ENCODE measurements around the gene CERKL. TPM values are rescaled to one million over a fixed set of nuclear protein-coding genes. Genes with fewer than 3 reads are reported as not detected.
A peak's percentile ranks its signal among the peaks of the same experiment; 100 is the strongest.

Gene CERKL
- total RNA-seq, 1 experiment from 2014 or later, result 0.24 TPM

DNA sequence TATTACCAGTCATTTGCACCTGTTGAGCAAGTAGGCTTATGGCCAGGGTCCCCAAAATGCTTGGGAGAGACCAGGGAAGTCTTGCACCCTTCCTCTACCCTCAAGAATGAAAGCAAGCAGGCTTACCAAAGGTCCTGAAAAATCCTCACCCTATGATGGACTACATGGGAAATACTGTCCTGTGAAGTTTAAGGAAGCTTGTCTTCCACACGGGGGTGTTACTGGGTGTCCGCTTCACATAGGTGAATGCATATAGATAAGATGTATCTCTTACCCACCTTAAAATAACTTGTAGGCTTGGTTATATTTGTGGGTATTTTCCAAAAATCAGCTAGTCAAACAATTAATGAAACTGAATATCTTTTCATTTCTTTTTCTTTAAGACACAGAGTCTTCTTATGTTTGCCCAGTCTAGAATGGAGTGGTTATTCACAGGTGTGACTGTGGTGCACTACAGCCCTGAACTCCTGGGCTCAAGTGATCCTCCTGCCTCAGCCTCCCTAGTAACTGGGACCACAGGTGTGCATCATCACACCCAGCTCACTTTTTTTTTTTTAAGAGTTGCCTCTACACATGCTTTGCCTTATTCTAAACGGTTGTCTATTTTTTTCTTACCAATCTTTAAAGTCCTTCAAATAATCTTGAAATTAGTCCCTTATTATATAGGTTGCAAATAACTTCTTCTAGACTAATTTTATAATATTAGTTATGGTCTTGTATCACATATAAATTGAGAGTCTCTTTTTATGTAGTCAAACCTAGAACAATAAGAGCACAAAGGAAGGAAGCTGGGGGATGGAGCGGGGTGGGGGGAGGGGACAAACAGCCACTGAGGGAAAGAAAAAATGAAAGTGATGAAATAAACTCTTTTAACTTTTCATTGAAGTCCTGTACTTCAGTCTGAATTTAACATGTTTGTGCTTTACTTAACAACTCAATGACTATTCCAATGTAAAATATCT lies 49.0 kb downstream of the CERKL start:
- peaks cover 4% of the 10 kb centered on the region for H3K9me3 Mint-ChIP-seq
- H3K27ac Mint-ChIP-seq, result no peak overlapping the region
- ChIA-PET CTCF (interaction anchor here (1.0 to 1.6 kb wide), 3 partner anchors 23 to 107 kb away, joined by 3 to 7 read pairs (median 4); no protein-coding TSS in a partner anchor), POLR2A (interaction anchor here (0.6 kb wide), 1 partner anchor 282 kb away, joined by 3 read pairs; no protein-coding TSS in a partner anchor)
- TF ChIP-seq CREM (CRISPR knock-in tag; IDR thresholded peaks at IDR 0.05), result no peak
- no peak for TF ChIP-seq SMAD4 (CRISPR knock-in tag; IDR thresholded peaks at IDR 0.05)
- TF ChIP-seq FOXJ3 (CRISPR knock-in tag; IDR thresholded peaks at IDR 0.05; ENCODE audit: borderline replicate concordance), result no peak
- TF ChIP-seq, protein P1, sequence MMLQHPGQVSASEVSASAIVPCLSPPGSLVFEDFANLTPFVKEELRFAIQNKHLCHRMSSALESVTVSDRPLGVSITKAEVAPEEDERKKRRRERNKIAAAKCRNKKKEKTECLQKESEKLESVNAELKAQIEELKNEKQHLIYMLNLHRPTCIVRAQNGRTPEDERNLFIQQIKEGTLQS (CRISPR knock-in tag; conservative IDR thresholded peaks at IDR 0.05), result no peak
- no peak for TF ChIP-seq ZNF396 (CRISPR knock-in tag; IDR thresholded peaks at IDR 0.05; ENCODE audit: borderline replicate concordance)
- no peak for TF ChIP-seq JAZF1 (CRISPR knock-in tag; IDR thresholded peaks at IDR 0.05)
- TF ChIP-seq, protein P2, sequence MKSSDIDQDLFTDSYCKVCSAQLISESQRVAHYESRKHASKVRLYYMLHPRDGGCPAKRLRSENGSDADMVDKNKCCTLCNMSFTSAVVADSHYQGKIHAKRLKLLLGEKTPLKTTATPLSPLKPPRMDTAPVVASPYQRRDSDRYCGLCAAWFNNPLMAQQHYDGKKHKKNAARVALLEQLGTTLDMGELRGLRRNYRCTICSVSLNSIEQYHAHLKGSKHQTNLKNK (CRISPR knock-in tag; IDR thresholded peaks at IDR 0.05), result no peak
- no peak for TF ChIP-seq CBFB (CRISPR knock-in tag; IDR thresholded peaks at IDR 0.05; ENCODE audit: low read depth)
- TF ChIP-seq, protein P3, sequence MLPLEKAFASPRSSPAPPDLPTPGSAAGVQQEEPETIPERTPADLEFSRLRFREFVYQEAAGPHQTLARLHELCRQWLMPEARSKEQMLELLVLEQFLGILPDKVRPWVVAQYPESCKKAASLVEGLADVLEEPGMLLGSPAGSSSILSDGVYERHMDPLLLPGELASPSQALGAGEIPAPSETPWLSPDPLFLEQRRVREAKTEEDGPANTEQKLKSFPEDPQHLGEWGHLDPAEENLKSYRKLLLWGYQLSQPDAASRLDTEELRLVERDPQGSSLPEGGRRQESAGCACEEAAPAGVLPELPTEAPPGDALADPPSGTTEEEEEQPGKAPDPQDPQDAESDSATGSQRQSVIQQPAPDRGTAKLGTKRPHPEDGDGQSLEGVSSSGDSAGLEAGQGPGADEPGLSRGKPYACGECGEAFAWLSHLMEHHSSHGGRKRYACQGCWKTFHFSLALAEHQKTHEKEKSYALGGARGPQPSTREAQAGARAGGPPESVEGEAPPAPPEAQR (CRISPR knock-in tag; IDR thresholded peaks at IDR 0.05), result no peak
- TF ChIP-seq, protein P4, sequence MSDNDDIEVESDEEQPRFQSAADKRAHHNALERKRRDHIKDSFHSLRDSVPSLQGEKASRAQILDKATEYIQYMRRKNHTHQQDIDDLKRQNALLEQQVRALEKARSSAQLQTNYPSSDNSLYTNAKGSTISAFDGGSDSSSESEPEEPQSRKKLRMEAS (CRISPR knock-in tag; IDR thresholded peaks at IDR 0.05), result no peak
- no peak for TF ChIP-seq TEAD1 (CRISPR knock-in tag; IDR thresholded peaks at IDR 0.05)
- TF ChIP-seq TEAD4 (CRISPR knock-in tag; IDR thresholded peaks at IDR 0.05), result no peak
- no peak for TF ChIP-seq ZNF138 (CRISPR knock-in tag; conservative IDR thresholded peaks at IDR 0.05)
- TF ChIP-seq, protein P5, sequence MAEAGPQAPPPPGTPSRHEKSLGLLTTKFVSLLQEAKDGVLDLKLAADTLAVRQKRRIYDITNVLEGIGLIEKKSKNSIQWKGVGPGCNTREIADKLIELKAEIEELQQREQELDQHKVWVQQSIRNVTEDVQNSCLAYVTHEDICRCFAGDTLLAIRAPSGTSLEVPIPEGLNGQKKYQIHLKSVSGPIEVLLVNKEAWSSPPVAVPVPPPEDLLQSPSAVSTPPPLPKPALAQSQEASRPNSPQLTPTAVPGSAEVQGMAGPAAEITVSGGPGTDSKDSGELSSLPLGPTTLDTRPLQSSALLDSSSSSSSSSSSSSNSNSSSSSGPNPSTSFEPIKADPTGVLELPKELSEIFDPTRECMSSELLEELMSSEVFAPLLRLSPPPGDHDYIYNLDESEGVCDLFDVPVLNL (CRISPR knock-in tag; IDR thresholded peaks at IDR 0.05; ENCODE audit: borderline replicate concordance, low read depth), result no peak
- TF ChIP-seq, protein P6, sequence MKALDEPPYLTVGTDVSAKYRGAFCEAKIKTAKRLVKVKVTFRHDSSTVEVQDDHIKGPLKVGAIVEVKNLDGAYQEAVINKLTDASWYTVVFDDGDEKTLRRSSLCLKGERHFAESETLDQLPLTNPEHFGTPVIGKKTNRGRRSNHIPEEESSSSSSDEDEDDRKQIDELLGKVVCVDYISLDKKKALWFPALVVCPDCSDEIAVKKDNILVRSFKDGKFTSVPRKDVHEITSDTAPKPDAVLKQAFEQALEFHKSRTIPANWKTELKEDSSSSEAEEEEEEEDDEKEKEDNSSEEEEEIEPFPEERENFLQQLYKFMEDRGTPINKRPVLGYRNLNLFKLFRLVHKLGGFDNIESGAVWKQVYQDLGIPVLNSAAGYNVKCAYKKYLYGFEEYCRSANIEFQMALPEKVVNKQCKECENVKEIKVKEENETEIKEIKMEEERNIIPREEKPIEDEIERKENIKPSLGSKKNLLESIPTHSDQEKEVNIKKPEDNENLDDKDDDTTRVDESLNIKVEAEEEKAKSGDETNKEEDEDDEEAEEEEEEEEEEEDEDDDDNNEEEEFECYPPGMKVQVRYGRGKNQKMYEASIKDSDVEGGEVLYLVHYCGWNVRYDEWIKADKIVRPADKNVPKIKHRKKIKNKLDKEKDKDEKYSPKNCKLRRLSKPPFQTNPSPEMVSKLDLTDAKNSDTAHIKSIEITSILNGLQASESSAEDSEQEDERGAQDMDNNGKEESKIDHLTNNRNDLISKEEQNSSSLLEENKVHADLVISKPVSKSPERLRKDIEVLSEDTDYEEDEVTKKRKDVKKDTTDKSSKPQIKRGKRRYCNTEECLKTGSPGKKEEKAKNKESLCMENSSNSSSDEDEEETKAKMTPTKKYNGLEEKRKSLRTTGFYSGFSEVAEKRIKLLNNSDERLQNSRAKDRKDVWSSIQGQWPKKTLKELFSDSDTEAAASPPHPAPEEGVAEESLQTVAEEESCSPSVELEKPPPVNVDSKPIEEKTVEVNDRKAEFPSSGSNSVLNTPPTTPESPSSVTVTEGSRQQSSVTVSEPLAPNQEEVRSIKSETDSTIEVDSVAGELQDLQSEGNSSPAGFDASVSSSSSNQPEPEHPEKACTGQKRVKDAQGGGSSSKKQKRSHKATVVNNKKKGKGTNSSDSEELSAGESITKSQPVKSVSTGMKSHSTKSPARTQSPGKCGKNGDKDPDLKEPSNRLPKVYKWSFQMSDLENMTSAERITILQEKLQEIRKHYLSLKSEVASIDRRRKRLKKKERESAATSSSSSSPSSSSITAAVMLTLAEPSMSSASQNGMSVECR (CRISPR knock-in tag; IDR thresholded peaks at IDR 0.05; ENCODE audit: borderline replicate concordance), result no peak
- no peak for TF ChIP-seq TCF7 (CRISPR knock-in tag; IDR thresholded peaks at IDR 0.05; ENCODE audit: low read depth)
- no peak for TF ChIP-seq NFE2L1 (CRISPR knock-in tag; IDR thresholded peaks at IDR 0.05)
- TF ChIP-seq ZNF317 (CRISPR knock-in tag; IDR thresholded peaks at IDR 0.05; ENCODE audit: borderline replicate concordance, low read depth), result no peak
- TF ChIP-seq PRRX2 (CRISPR knock-in tag; IDR thresholded peaks at IDR 0.05), result no peak
- H3K4me3 Mint-ChIP-seq, result no peak overlapping the region
- ATAC-seq, result peak; percentile 79
- no peaks in the 10 kb centered on the region for H3K36me3 Mint-ChIP-seq
- H3K4me1 Mint-ChIP-seq, result peaks cover 16% of the 10 kb centered on the region
- no peak for DNase-seq (ENCODE audit: low spot score)
- no peaks in the 10 kb centered on the region for H3K27me3 Mint-ChIP-seq (ENCODE audit: low read depth)

All from WTC11 (cell line).